ENCODE results near the gene FNDC11.

DNA sequence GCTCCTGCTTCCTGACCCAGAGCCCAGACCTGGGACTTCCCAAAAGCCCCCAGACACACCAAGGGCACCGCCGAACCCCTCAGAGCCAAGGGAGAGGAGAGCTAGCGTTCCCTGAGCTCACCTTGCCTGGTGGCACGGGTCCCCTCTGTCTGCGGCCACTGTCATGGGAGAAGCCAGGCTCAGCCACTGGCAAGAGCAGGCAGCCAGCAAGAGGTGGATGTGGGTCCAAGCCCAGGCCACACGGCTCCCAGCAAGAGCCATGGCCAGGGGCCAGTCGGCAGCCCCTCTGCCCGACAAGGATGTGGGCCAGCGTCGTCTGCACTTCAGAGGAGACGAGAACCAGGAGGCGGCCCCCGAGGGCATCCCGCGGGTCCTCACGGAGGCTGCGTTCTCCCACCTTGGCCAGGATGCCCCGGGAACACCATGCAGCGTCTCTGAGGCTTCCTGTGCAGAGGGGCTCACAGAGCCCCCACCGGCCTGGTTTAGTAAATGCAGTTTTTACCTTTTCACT lies 35.6 kb upstream of the FNDC11 start:
- TF ChIP-seq, protein P1, sequence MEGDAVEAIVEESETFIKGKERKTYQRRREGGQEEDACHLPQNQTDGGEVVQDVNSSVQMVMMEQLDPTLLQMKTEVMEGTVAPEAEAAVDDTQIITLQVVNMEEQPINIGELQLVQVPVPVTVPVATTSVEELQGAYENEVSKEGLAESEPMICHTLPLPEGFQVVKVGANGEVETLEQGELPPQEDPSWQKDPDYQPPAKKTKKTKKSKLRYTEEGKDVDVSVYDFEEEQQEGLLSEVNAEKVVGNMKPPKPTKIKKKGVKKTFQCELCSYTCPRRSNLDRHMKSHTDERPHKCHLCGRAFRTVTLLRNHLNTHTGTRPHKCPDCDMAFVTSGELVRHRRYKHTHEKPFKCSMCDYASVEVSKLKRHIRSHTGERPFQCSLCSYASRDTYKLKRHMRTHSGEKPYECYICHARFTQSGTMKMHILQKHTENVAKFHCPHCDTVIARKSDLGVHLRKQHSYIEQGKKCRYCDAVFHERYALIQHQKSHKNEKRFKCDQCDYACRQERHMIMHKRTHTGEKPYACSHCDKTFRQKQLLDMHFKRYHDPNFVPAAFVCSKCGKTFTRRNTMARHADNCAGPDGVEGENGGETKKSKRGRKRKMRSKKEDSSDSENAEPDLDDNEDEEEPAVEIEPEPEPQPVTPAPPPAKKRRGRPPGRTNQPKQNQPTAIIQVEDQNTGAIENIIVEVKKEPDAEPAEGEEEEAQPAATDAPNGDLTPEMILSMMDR (IDR thresholded peaks at IDR 0.05; ENCODE audit: insufficient read depth, low read length) = no peak
- TF ChIP-seq, protein P2, sequence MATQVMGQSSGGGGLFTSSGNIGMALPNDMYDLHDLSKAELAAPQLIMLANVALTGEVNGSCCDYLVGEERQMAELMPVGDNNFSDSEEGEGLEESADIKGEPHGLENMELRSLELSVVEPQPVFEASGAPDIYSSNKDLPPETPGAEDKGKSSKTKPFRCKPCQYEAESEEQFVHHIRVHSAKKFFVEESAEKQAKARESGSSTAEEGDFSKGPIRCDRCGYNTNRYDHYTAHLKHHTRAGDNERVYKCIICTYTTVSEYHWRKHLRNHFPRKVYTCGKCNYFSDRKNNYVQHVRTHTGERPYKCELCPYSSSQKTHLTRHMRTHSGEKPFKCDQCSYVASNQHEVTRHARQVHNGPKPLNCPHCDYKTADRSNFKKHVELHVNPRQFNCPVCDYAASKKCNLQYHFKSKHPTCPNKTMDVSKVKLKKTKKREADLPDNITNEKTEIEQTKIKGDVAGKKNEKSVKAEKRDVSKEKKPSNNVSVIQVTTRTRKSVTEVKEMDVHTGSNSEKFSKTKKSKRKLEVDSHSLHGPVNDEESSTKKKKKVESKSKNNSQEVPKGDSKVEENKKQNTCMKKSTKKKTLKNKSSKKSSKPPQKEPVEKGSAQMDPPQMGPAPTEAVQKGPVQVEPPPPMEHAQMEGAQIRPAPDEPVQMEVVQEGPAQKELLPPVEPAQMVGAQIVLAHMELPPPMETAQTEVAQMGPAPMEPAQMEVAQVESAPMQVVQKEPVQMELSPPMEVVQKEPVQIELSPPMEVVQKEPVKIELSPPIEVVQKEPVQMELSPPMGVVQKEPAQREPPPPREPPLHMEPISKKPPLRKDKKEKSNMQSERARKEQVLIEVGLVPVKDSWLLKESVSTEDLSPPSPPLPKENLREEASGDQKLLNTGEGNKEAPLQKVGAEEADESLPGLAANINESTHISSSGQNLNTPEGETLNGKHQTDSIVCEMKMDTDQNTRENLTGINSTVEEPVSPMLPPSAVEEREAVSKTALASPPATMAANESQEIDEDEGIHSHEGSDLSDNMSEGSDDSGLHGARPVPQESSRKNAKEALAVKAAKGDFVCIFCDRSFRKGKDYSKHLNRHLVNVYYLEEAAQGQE (IDR thresholded peaks at IDR 0.05; ENCODE audit: insufficient replicate concordance, low read depth) = no peak
- TF ChIP-seq POLR2AphosphoS5 (IDR thresholded peaks at IDR 0.05; ENCODE audit: low read depth) (no peak), GABPA (IDR thresholded peaks at IDR 0.05; ENCODE audit: low read depth) (no peak)
